HCT116 (cell line): Measurements from ENCODE around the gene NECAB3. TPM values are rescaled to one million over a fixed set of nuclear protein-coding genes. Genes with fewer than 3 reads are reported as not detected.

Experiments
- ATAC-seq: fragments of 200-7000 bp; cut with Tn5 transposase; 2 replicates; pipeline ENCODE4 v1.9.1; 2020; ENCODE audit warnings: mild to moderate bottlenecking, moderate library complexity
- BruUV-seq: library from RNA; stranded (reverse); fragments of 400-500 nt; replicated peaks from 2 replicates; lab custom pipeline; 2021; lab: Mats Ljungman, UMichigan
- CTCF ChIA-PET: fragments of 300-600 bp; sonication (Branson Sonifier 250); formaldehyde crosslinking; loops from one replicate; lab custom pipeline; 2021; ENCODE audit warnings: antibody characterized with exemption; lab: Charles Lee
- POLR2A ChIA-PET: fragments of 300-600, 350-600 bp; sonication (Branson Sonifier 250); formaldehyde crosslinking; loops from one replicate; lab custom pipeline; 2021; ENCODE audit warnings: antibody characterized with exemption; lab: Charles Lee
- RAD21 ChIA-PET, 2 experiments: fragments of 300-600 bp; sonication (Branson Sonifier 250); formaldehyde crosslinking; loops; one replicate each; lab custom pipeline; 2023; ENCODE audit warnings: low total read pairs in 2 of 2; ENCODE audit not compliant: uncharacterized antibody in 2 of 2, unreplicated experiment in 2 of 2, low non-redundant PET in 1 of 2; lab: Charles Lee
- DNase-seq: peaks from one replicate; pipeline ENCODE4 v3.0.0-alpha.2; 2010; ENCODE audit warnings: low read depth, low spot score
- H2AFZ ChIP-seq: fragments of 200-600 bp; shearing (Covaris generic), sonication (generic); 2 replicates; pipeline ENCODE4 v1.6.1; 2017; ENCODE audit warnings: low read depth, mixed run types, mixed read lengths, antibody characterized with exemption, low read length; ENCODE audit not compliant: poor library complexity, severe bottlenecking
- H3K27ac ChIP-seq: 2 replicates; pipeline ENCODE4 v1.5.1; 2012; ENCODE audit warnings: low read depth, low read length
- H3K27me3 ChIP-seq: fragments of 200-600 bp; sonication (generic); 2 replicates; pipeline ENCODE4 v1.6.1; 2016; ENCODE audit warnings: mixed run types, low read length, mixed read lengths; ENCODE audit not compliant: insufficient read depth
- H3K36me3 ChIP-seq, 2 experiments: fragments of 200-500 bp in 1 of 2; fragments of 200-600 bp in 1 of 2; sonication (Bioruptor generic) in 1 of 2; sonication (generic) in 1 of 2; 2 replicates each; pipeline versions ENCODE4 v1.5.1 to v1.6.1; 2014 to 2016; ENCODE audit warnings: low read length in 2 of 2, inconsistent platforms in 1 of 2, mixed read lengths in 1 of 2, mixed run types in 1 of 2; ENCODE audit not compliant: insufficient read depth in 2 of 2, control insufficient read depth in 1 of 2
- H3K4me1 ChIP-seq, 2 experiments: fragments of 200-600 bp in 1 of 2; sonication (generic) in 1 of 2; 2 replicates each; pipeline versions ENCODE4 v1.5.1 to v1.6.1; 2012 to 2017; ENCODE audit warnings: low read length in 2 of 2, inconsistent platforms in 1 of 2, mild to moderate bottlenecking in 1 of 2, mixed read lengths in 1 of 2, mixed run types in 1 of 2, moderate library complexity in 1 of 2; ENCODE audit not compliant: insufficient read depth in 2 of 2, control insufficient read depth in 1 of 2
- H3K4me2 ChIP-seq: fragments of 200-600 bp; sonication (generic); 2 replicates; pipeline ENCODE4 v1.6.1; 2017; ENCODE audit warnings: mixed run types, low read length, mixed read lengths
- H3K4me3 ChIP-seq, 2 experiments: fragments of 200-600 bp in 1 of 2; sonication (generic) in 1 of 2; replicated peaks in 1 of 2; 2 replicates each; pipeline ENCODE4 v1.5.1; 2011 to 2016; ENCODE audit warnings: low read length in 2 of 2, control low read depth in 1 of 2, low read depth in 1 of 2, mild to moderate bottlenecking in 1 of 2, mixed read lengths in 1 of 2, mixed run types in 1 of 2
- H3K79me2 ChIP-seq: fragments of 200-600 bp; sonication (generic); 2 replicates; pipeline ENCODE4 v1.6.1; 2017; ENCODE audit warnings: mild to moderate bottlenecking, mixed run types, low read length, moderate library complexity, mixed read lengths; ENCODE audit not compliant: insufficient read depth
- H3K9ac ChIP-seq: fragments of 200-600 bp; sonication (generic); 2 replicates; pipeline ENCODE4 v1.6.1; 2016; ENCODE audit warnings: low read length, mixed read lengths
- H3K9me2 ChIP-seq: fragments of 200-600 bp; sonication (generic), shearing (Covaris generic); 2 replicates; pipeline ENCODE4 v1.6.1; 2017; ENCODE audit warnings: mixed run types, mild to moderate bottlenecking, moderate library complexity; ENCODE audit not compliant: insufficient read depth
- H3K9me3 ChIP-seq, 2 experiments: fragments of 200-500 bp in 1 of 2; fragments of 200-600 bp in 1 of 2; sonication (Bioruptor generic) in 1 of 2; sonication (generic) in 1 of 2; 2 replicates each; pipeline ENCODE4 v1.6.1; 2014 to 2017; ENCODE audit warnings: low read length in 2 of 2, mixed read lengths in 2 of 2, inconsistent platforms in 1 of 2, low read depth in 1 of 2, mild to moderate bottlenecking in 1 of 2, mixed run types in 1 of 2, moderate library complexity in 1 of 2; ENCODE audit not compliant: control insufficient read depth in 1 of 2, insufficient read depth in 1 of 2
- H4K20me1 ChIP-seq: fragments of 200-600 bp; sonication (generic), shearing (Covaris generic); 2 replicates; pipeline ENCODE4 v1.6.1; 2017; ENCODE audit warnings: mixed run types, mild to moderate bottlenecking, moderate library complexity; ENCODE audit not compliant: insufficient read depth
- CEBPB ChIP-seq: IDR thresholded peaks from 2 replicates; pipeline ENCODE4 v1.6.1; 2012; ENCODE audit warnings: low read depth
- EGR1 ChIP-seq: IDR thresholded peaks from 2 replicates; pipeline ENCODE4 v1.6.1; 2012; ENCODE audit warnings: low read depth
- ELF1 ChIP-seq: IDR thresholded peaks from 2 replicates; pipeline ENCODE4 v1.6.1; 2012; ENCODE audit warnings: low read depth, borderline replicate concordance
- EZH2 ChIP-seq: fragments of 200-600 bp; sonication (generic); IDR thresholded peaks from 2 replicates; pipeline ENCODE4 v1.6.1; 2017; ENCODE audit warnings: antibody characterized with exemption, mixed run types
- JUND ChIP-seq: IDR thresholded peaks from 2 replicates; pipeline ENCODE4 v1.6.1; 2012
- SIN3A ChIP-seq: IDR thresholded peaks from 2 replicates; pipeline ENCODE4 v1.6.1; 2012; ENCODE audit warnings: low read depth
- SRF ChIP-seq: IDR thresholded peaks from 2 replicates; pipeline ENCODE4 v1.6.1; 2012; ENCODE audit warnings: low read depth
- TCF7L2 ChIP-seq: IDR thresholded peaks from 2 replicates; pipeline ENCODE4 v1.7.0; 2011; ENCODE audit warnings: borderline replicate concordance, inconsistent platforms; ENCODE audit not compliant: insufficient read depth, insufficient read length; ENCODE audit errors: extremely low read depth
- intact Hi-C: fragments of 100-400 bp; cut with micrococcal nuclease; formaldehyde crosslinking; loops from 2 replicates; pipeline ENCODE4 v1.10.0; 2022
- total RNA-seq: library from RNA; stranded (reverse); gene quantifications from one replicate; pipeline ENCODE4 v1.2.1, GENCODE V29; 2021; ENCODE audit not compliant: unreplicated experiment
- TF ChIP-seq, protein P1 (sequence below), 3 experiments: fragments of 200-600 bp in 1 of 3; sonication (generic) in 1 of 3; IDR thresholded peaks in 2 of 3; conservative IDR thresholded peaks in 1 of 3; 2 replicates each; pipeline ENCODE4 v1.5.1; 2012 to 2017; ENCODE audit warnings: low read depth in 2 of 3, low read length in 2 of 3, antibody characterized with exemption in 1 of 3, borderline replicate concordance in 1 of 3, control low read depth in 1 of 3, mild to moderate bottlenecking in 1 of 3, mixed read lengths in 1 of 3, mixed run types in 1 of 3, moderate library complexity in 1 of 3; ENCODE audit not compliant: insufficient read depth in 1 of 3
- TF ChIP-seq, protein P2 (sequence below): IDR thresholded peaks from 2 replicates; pipeline ENCODE4 v1.6.1; 2012
- TF ChIP-seq, protein P3 (sequence below): IDR thresholded peaks from 2 replicates; pipeline ENCODE4 v1.6.1; 2012
- TF ChIP-seq, protein P4 (sequence below): IDR thresholded peaks from 2 replicates; pipeline ENCODE4 v1.6.1; 2011; ENCODE audit warnings: mild to moderate bottlenecking, low read length, moderate library complexity; ENCODE audit not compliant: insufficient replicate concordance; ENCODE audit errors: extremely low read depth

Gene NECAB3
- total RNA-seq, 1 experiment from 2014 or later, result 48.1 TPM

DNA sequence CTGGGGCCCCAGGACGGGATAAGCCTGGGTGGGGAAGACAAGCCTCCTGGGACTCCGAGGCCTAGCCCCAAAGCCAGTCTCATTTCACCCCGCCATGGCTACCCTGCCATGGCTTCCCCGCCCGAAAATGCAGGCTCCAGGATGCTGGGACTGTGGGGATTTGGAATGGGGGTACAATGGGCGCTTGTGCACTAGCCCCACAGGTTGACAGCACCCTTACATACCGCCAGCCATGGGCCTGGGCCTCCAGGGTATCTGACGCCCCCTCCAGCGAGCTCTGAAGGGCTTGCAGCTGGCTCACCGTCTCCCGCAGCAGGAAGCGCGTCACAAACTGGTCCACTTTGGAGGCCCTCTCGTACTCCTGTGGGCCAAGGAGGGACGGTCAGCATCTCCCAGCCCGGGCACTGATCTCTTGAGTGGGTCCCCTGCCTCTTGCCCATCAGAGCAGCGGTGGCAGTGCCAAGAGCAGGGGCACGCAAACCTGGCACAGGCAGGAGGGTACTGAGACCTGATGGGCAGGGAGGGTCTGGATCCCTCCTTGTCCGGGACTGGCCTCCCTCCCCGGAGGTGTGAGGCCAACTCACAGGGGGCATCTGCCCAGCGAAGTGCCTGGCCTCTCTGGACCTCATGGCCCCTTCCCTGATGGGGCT lies 14.1 kb downstream of the NECAB3 start:
- intact Hi-C loops, result no loop called here
- no peak overlapping the region for H3K9ac ChIP-seq
- POLR2A ChIA-PET, result no interaction called here
- peaks cover 6% of the 10 kb centered on the region; the same call in 1 of the 2 replicates for H3K79me2 ChIP-seq
- BruUV-seq, result no TSS peak
- H3K4me2 ChIP-seq, result no peak overlapping the region
- H4K20me1 ChIP-seq, result no peaks in the 10 kb centered on the region
- DNase-seq (no peak), ATAC-seq (no peak)
- no peaks in the 10 kb centered on the region for H3K27me3 ChIP-seq
- no peak overlapping the region for H2AFZ ChIP-seq
- peaks cover 0 to 3% of the 10 kb centered on the region in 2 experiments; a peak in 1 of 4 replicates for H3K36me3 ChIP-seq
- H3K9me2 ChIP-seq, result no peaks in the 10 kb centered on the region
- peaks cover 9 to 22% of the 10 kb centered on the region in 2 experiments for H3K4me1 ChIP-seq
- no peak overlapping the region for H3K4me3 ChIP-seq
- TF ChIP-seq EZH2 (no peak), JUND (no peak), CEBPB (no peak), ELF1 (no peak), EGR1 (no peak), SIN3A (no peak), TCF7L2 (no peak), SRF (no peak)
- TF ChIP-seq, protein P1, sequence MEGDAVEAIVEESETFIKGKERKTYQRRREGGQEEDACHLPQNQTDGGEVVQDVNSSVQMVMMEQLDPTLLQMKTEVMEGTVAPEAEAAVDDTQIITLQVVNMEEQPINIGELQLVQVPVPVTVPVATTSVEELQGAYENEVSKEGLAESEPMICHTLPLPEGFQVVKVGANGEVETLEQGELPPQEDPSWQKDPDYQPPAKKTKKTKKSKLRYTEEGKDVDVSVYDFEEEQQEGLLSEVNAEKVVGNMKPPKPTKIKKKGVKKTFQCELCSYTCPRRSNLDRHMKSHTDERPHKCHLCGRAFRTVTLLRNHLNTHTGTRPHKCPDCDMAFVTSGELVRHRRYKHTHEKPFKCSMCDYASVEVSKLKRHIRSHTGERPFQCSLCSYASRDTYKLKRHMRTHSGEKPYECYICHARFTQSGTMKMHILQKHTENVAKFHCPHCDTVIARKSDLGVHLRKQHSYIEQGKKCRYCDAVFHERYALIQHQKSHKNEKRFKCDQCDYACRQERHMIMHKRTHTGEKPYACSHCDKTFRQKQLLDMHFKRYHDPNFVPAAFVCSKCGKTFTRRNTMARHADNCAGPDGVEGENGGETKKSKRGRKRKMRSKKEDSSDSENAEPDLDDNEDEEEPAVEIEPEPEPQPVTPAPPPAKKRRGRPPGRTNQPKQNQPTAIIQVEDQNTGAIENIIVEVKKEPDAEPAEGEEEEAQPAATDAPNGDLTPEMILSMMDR (IDR thresholded peaks at IDR 0.05 in 2 of 3, conservative IDR thresholded peaks at IDR 0.05 in 1 of 3; ENCODE audit: borderline replicate concordance in 1 of 3, insufficient read depth in 1 of 3, low read depth in 2 of 3, low read length in 2 of 3), result no peak
- TF ChIP-seq, protein P2, sequence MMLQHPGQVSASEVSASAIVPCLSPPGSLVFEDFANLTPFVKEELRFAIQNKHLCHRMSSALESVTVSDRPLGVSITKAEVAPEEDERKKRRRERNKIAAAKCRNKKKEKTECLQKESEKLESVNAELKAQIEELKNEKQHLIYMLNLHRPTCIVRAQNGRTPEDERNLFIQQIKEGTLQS, result no peak
- TF ChIP-seq, protein P3, sequence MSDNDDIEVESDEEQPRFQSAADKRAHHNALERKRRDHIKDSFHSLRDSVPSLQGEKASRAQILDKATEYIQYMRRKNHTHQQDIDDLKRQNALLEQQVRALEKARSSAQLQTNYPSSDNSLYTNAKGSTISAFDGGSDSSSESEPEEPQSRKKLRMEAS, result no peak
- TF ChIP-seq, protein P4, sequence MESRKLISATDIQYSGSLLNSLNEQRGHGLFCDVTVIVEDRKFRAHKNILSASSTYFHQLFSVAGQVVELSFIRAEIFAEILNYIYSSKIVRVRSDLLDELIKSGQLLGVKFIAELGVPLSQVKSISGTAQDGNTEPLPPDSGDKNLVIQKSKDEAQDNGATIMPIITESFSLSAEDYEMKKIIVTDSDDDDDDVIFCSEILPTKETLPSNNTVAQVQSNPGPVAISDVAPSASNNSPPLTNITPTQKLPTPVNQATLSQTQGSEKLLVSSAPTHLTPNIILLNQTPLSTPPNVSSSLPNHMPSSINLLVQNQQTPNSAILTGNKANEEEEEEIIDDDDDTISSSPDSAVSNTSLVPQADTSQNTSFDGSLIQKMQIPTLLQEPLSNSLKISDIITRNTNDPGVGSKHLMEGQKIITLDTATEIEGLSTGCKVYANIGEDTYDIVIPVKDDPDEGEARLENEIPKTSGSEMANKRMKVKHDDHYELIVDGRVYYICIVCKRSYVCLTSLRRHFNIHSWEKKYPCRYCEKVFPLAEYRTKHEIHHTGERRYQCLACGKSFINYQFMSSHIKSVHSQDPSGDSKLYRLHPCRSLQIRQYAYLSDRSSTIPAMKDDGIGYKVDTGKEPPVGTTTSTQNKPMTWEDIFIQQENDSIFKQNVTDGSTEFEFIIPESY, result no peak
- CTCF ChIA-PET, result no interaction called here
- RAD21 ChIA-PET, result no interaction called here
- no peaks in the 10 kb centered on the region for H3K9me3 ChIP-seq
- no peak overlapping the region for H3K27ac ChIP-seq
